HEK293T (cell line): ENCODE data around the gene S100P.
"Not testable (repeated sequence)": the region's sequence is repeated elsewhere in the genome, so short reads cannot be mapped to it uniquely, and the experiment has no call there.

Experiments used
- CTCF ChIA-PET: fragments of 350-600 bp; formaldehyde crosslinking; extraction: SDS; loops from one replicate; lab custom pipeline; 2021; ENCODE audit warnings: antibody characterized with exemption, inconsistent platforms; lab: Yijun Ruan, JAX
- POLR2A ChIA-PET: fragments of 350-600 bp; formaldehyde crosslinking; extraction: SDS; loops from one replicate; lab custom pipeline; 2020; ENCODE audit warnings: antibody characterized with exemption, inconsistent platforms; lab: Yijun Ruan, JAX
- DNase-seq: peaks from one replicate; pipeline ENCODE4 v3.0.0; 2012; ENCODE audit warnings: mixed read lengths; ENCODE audit errors: extremely low spot score
- ARNT ChIP-seq: fragments of 450-650 bp; IDR thresholded peaks from 2 replicates; pipeline ENCODE4 v1.6.1; 2017; ENCODE audit warnings: mild to moderate bottlenecking
- BHLHE40 ChIP-seq: fragments of 450-650 bp; IDR thresholded peaks from 2 replicates; pipeline ENCODE4 v1.6.1; 2016; ENCODE audit warnings: mild to moderate bottlenecking, moderate library complexity, borderline replicate concordance
- CTBP1 ChIP-seq: fragments of 450-650 bp; IDR thresholded peaks from 2 replicates; pipeline ENCODE4 v1.6.1; 2016; ENCODE audit warnings: borderline replicate concordance
- ELF4 ChIP-seq: fragments of 450-650 bp; IDR thresholded peaks from 2 replicates; pipeline ENCODE4 v1.6.1; 2017; ENCODE audit warnings: antibody characterized with exemption
- FOXA1 ChIP-seq: fragments of 450-650 bp; IDR thresholded peaks from 2 replicates; pipeline ENCODE4 v1.6.1; 2016; ENCODE audit warnings: mild to moderate bottlenecking
- FOXK2 ChIP-seq: fragments of 450-650 bp; IDR thresholded peaks from 2 replicates; pipeline ENCODE4 v1.6.1; 2016; ENCODE audit warnings: mild to moderate bottlenecking
- FOXM1 ChIP-seq: fragments of 450-650 bp; IDR thresholded peaks from 2 replicates; pipeline ENCODE4 v1.6.1; 2017; ENCODE audit warnings: mild to moderate bottlenecking, borderline replicate concordance
- HDGF ChIP-seq: fragments of 450-650 bp; IDR thresholded peaks from 2 replicates; pipeline ENCODE4 v1.6.1; 2017; ENCODE audit warnings: antibody characterized with exemption, borderline replicate concordance
- L3MBTL2 ChIP-seq: fragments of 450-650 bp; conservative IDR thresholded peaks from 2 replicates; pipeline ENCODE4 v1.6.1; 2016; ENCODE audit warnings: mild to moderate bottlenecking
- LEF1 ChIP-seq: fragments of 450-650 bp; IDR thresholded peaks from 2 replicates; pipeline ENCODE4 v1.6.1; 2017; ENCODE audit warnings: mild to moderate bottlenecking, borderline replicate concordance
- NFRKB ChIP-seq: fragments of 450-650 bp; IDR thresholded peaks from 2 replicates; pipeline ENCODE4 v1.6.1; 2016; ENCODE audit warnings: mild to moderate bottlenecking, moderate library complexity
- SP1 ChIP-seq: fragments of 450-650 bp; IDR thresholded peaks from 2 replicates; pipeline ENCODE4 v1.6.1; 2017
- SUZ12 ChIP-seq: fragments of 450-650 bp; IDR thresholded peaks from 2 replicates; pipeline ENCODE4 v1.6.1; 2016; ENCODE audit warnings: mild to moderate bottlenecking
- TARDBP ChIP-seq: fragments of 450-650 bp; IDR thresholded peaks from 2 replicates; pipeline ENCODE4 v1.6.1; 2016
- ZNF384 ChIP-seq: fragments of 450-650 bp; IDR thresholded peaks from 2 replicates; pipeline ENCODE4 v1.6.1; 2016
- TF ChIP-seq, protein P1 (sequence below): fragments of 450-650 bp; IDR thresholded peaks from 2 replicates; pipeline ENCODE4 v1.6.1; 2016

S100P gene

DNA sequence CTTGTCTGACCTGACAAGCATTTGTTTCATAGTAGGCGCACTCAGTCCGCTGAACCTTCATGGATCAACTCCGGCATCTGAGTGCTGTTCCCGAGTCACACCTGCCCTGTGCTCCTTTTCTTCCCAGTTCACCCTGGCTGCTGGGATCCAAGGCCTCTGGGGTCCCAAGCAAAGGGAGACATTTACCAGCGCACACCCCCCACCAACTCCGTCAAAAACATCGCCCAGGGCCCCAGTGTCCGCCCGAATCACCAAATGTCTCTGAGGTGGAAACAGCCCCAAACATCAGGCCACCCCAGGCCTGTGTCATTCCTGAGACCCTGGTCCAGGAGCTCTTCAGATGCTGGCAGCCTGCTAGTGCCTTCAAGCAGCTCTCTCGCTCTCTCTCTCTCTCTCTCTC is 27.4 kb downstream of the S100P start:
- CTCF ChIA-PET, result interaction anchor here (0.6 to 3.4 kb wide), 2 partner anchors 152 to 676 kb away, joined by 6 to 40 read pairs; no protein-coding TSS in a partner anchor
- no peak for DNase-seq
- POLR2A ChIA-PET, result interaction anchor here (2.0 kb wide), 1 partner anchor 11 kb away, joined by 6 read pairs; the partner anchor contains the start of gene MRFAP1L1
- TF ChIP-seq HDGF (no peak), SP1 (no peak), TARDBP (no peak), BHLHE40 (no peak), FOXA1 (no peak), ELF4 (no peak), CTBP1 (no peak), L3MBTL2 (no peak), ARNT (no peak), LEF1 (no peak)

DNA sequence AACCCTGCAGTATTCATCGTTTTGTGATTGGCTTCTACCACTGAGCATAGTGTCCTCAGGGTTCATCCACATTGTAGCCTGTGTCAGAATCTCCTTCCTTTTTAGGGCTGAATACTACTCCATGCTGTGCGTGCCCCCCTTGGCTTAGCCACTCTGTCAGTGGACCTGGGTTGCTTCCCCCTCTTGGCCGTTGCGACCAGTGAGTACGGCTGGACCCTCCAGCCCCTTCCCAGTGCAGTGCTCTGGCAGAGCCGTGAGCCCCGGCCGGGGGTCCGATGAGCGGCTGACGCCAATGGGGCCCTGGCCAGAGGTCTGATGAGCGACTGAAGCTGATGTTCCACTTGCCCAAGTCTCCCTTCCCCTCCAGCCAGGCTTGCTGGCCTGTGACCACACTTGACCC is 29.2 kb downstream of the S100P start:
- no peak for DNase-seq
- ChIA-PET POLR2A (no interaction called here), CTCF (interaction anchor here (0.6 kb wide), 1 partner anchor 177 kb away, joined by 5 read pairs; no protein-coding TSS in a partner anchor)
- no peak for TF ChIP-seq CTBP1
- no peak for TF ChIP-seq L3MBTL2
- no peak for TF ChIP-seq BHLHE40
- TF ChIP-seq ELF4, result no peak
- TF ChIP-seq FOXM1, result no peak
- TF ChIP-seq FOXA1, result no peak
- TF ChIP-seq LEF1, result no peak
- TF ChIP-seq FOXK2, result no peak
- no peak for TF ChIP-seq ARNT

DNA sequence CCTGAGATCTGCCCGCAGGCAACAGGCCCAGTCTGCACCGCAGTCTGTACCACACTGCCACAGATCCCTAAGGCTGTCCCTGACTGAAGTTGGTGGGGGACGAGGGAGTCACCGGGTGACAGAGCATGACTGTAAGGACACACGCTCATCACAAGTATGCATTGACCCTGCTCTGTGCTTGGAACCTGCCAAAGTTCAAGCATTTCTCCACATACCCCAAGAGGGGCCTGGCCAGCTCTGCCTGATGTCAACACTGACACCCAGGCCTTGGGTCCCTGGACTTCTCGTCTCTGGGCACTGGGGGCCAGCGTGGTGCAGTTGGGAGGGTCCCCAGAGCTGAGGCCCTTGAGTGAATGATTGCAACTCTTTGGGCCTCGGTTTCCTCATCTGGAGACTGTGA is 30.2 kb downstream of the S100P start:
- ChIA-PET CTCF (no interaction called here), POLR2A (no interaction called here)
- TF ChIP-seq FOXA1 (no peak), FOXM1 (no peak), LEF1 (no peak), FOXK2 (no peak), TARDBP (no peak), BHLHE40 (no peak), ZNF384 (no peak)
- no peak for DNase-seq

DNA sequence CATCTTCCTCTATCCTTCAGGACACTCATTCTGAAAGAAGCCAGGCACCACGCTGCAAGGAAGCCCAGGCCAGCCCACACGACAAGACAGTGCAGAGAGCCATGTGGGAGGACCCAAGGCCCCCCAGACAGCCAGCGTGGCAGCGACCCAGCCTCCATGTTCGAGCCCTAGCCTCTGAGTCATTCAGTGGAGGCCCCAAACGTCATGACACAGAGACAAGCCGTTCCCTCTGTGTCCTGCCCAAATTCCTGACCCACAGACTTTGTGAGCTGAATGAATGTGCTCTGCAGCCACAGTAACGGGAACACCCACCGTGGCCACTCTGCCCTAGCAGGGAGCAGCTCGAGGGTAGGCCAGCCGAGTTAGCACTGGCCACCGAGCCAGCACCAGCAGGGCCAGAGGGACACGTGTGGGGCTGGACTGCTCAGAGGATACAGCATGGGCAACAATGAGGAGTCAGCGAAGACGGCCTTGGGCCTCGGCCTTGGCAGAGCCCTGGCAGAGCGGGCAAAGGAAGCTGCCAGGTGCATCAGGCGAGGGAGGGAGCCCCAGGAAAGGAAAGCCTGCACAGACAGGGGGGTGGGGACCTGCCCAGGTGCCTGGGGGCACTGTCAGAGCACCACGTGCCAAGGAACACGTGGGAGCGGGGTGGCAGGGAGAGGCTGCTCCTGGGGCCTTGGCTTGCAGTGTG is 30.9 kb downstream of the S100P start:
- DNase-seq, result no peak
- ChIA-PET CTCF (no interaction called here), POLR2A (no interaction called here)
- no peak for TF ChIP-seq ARNT
- no peak for TF ChIP-seq LEF1
- no peak for TF ChIP-seq L3MBTL2
- no peak for TF ChIP-seq HDGF

DNA sequence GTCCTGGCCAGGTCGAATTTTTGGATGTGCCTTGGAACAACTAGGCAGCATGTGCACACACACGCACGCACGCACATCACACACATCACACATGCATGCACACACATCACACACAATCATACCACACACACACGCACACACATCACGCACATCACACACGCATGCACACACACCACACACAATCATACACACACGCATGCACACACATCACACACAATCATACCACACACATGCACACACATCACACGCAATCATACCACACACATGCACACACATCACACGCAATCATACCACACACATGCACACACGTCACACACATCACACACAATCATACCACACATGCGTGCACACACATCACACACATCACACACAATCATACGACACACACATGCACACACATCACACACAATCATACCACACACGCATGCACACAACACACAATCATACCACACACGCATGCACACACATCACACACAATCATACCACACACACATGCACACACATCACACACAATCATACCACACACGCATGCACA is 31.8 kb downstream of the S100P start:
- POLR2A ChIA-PET, CTCF ChIA-PET, DNase-seq: not testable (repeated sequence)

DNA sequence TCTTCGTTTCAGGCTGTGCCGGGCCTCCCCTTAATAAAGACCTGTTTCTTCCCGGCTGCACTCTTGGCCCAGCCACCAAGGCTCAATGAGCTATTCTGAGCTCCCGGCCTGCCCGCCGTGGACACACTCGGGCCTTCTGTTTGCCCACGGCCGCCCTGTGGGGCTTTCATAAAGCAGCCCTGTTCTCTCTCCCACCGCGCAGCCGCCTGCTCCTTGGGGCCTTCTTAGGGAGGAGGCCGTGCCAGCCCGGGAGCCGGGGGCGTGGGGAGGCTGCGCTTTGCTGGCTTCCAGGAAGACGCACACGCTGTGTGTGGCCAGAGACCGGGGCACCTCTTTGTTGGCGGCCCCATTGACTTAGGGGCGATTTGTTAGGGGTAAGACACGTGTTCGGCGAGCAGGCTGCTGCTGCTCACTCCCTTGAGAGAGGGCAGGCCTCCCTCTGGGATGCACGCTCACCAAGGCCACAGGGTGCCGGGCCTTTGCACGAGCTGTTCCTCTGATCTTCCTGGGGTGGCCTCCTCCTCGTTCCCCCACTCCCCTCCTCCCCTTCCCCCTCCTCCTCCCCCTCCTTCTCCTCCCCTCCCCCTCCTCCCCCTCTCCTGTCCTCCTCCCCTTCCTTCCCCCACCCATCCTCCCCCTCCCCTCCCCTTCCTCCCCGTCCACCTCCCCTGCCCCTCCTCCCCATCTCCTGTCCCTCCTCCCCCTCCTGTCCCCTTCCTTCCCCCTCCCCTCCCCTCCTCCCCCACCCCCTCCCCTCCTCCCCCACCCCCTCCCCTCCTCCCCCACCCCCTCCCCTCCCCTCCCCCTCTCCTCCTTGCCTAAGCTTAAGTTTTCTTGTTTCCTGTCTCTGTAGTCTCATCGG is 33.6 kb downstream of the S100P start:
- POLR2A ChIA-PET, result no interaction called here
- no peak for DNase-seq
- CTCF ChIA-PET, result interaction anchor here (1.2 kb wide), 1 partner anchor 10 kb away, joined by 5 read pairs; no protein-coding TSS in a partner anchor
- TF ChIP-seq NFRKB, result no peak
- TF ChIP-seq ZNF384, result no peak
- no peak for TF ChIP-seq FOXM1
- TF ChIP-seq, protein P1, sequence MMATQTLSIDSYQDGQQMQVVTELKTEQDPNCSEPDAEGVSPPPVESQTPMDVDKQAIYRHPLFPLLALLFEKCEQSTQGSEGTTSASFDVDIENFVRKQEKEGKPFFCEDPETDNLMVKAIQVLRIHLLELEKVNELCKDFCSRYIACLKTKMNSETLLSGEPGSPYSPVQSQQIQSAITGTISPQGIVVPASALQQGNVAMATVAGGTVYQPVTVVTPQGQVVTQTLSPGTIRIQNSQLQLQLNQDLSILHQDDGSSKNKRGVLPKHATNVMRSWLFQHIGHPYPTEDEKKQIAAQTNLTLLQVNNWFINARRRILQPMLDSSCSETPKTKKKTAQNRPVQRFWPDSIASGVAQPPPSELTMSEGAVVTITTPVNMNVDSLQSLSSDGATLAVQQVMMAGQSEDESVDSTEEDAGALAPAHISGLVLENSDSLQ, result no peak
- no peak for TF ChIP-seq ELF4
- no peak for TF ChIP-seq ARNT
- no peak for TF ChIP-seq FOXA1
- TF ChIP-seq CTBP1, result no peak
- no peak for TF ChIP-seq TARDBP
- TF ChIP-seq FOXK2, result no peak
- no peak for TF ChIP-seq SUZ12
- TF ChIP-seq HDGF, result no peak
- TF ChIP-seq BHLHE40, result no peak
- no peak for TF ChIP-seq LEF1
- no peak for TF ChIP-seq L3MBTL2

DNA sequence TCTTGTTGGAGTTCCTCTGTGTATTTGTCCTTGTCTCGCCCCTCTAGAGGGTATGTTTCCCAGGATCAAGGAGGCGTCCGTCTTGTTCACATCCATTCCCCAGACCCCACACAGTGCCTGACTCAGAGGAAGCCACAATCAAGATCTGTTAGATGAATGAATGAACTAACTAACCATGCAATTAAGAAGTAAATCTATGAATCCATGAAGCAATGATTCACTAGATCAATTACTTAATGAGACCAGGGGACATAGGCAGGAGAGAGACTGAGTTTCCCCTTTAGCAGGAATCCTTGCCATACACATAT is 34.2 kb downstream of the S100P start:
- no peak for TF ChIP-seq LEF1
- TF ChIP-seq L3MBTL2, result no peak
- no peak for TF ChIP-seq SUZ12
- no peak for TF ChIP-seq FOXA1
- no peak for TF ChIP-seq HDGF
- no peak for TF ChIP-seq BHLHE40
- TF ChIP-seq FOXK2, result no peak
- ChIA-PET CTCF (interaction anchor here (0.9 kb wide), 1 partner anchor 146 kb away, joined by 3 read pairs; no protein-coding TSS in a partner anchor), POLR2A (no interaction called here)
- DNase-seq, result no peak
